Neural crest cell (in vitro differentiated cells): ENCODE measurements around the gene INPP4B. TPM values are rescaled to one million over a fixed set of nuclear protein-coding genes. Genes with fewer than 3 reads are reported as not detected.

Experiments used
- DNase-seq: peaks from one replicate; pipeline ENCODE4 v3.0.0; 2021; ENCODE audit warnings: low read depth, mixed read lengths, low spot score
- H3K27ac Mint-ChIP-seq: one replicate; pipeline ENCODE4 v1.8.0; 2021; ENCODE audit warnings: mild to moderate bottlenecking, mixed read lengths; ENCODE audit not compliant: unreplicated experiment
- H3K27me3 Mint-ChIP-seq: 2 replicates; pipeline ENCODE4 v1.8.0; 2021; ENCODE audit warnings: low read depth, mild to moderate bottlenecking, mixed read lengths
- H3K36me3 Mint-ChIP-seq: 2 replicates; pipeline ENCODE4 v1.8.0; 2021; ENCODE audit warnings: low read depth, mild to moderate bottlenecking, mixed read lengths
- H3K4me1 Mint-ChIP-seq: 2 replicates; pipeline ENCODE4 v1.8.0; 2021; ENCODE audit warnings: mixed read lengths
- H3K4me3 Mint-ChIP-seq: one replicate; pipeline ENCODE4 v1.8.0; 2021; ENCODE audit warnings: mild to moderate bottlenecking, mixed read lengths
- H3K9me3 Mint-ChIP-seq: 2 replicates; pipeline ENCODE4 v1.8.0; 2021; ENCODE audit warnings: mixed read lengths
- total RNA-seq: library from RNA; stranded (reverse); gene quantifications from 2 replicates; pipeline ENCODE4 v1.2.1, GENCODE V29; 2021
- TF ChIP-seq, protein P1 (sequence below): fragments of 200-600 bp; sonication (generic); conservative IDR thresholded peaks from 2 replicates; pipeline ENCODE4 v1.5.0; 2021; ENCODE audit warnings: antibody characterized with exemption, mild to moderate bottlenecking

Gene INPP4B
- total RNA-seq, 1 donor from 2014 or later: 7.3 TPM

GRCh38 chr4:142452161-142452855, 393.8 kb downstream of the INPP4B start:
- H3K9me3 Mint-ChIP-seq: peaks cover 5% of the 10 kb centered on the region

GRCh38 chr4:142449771-142450373, 396.2 kb downstream of the INPP4B start:
- no peaks in the 10 kb centered on the region for H3K9me3 Mint-ChIP-seq
- H3K27me3 Mint-ChIP-seq: no peaks in the 10 kb centered on the region
- no peak for DNase-seq
- no peak overlapping the region for H3K27ac Mint-ChIP-seq
- H3K36me3 Mint-ChIP-seq: no peaks in the 10 kb centered on the region
- peaks cover 19% of the 10 kb centered on the region for H3K4me1 Mint-ChIP-seq
- TF ChIP-seq, protein P1, sequence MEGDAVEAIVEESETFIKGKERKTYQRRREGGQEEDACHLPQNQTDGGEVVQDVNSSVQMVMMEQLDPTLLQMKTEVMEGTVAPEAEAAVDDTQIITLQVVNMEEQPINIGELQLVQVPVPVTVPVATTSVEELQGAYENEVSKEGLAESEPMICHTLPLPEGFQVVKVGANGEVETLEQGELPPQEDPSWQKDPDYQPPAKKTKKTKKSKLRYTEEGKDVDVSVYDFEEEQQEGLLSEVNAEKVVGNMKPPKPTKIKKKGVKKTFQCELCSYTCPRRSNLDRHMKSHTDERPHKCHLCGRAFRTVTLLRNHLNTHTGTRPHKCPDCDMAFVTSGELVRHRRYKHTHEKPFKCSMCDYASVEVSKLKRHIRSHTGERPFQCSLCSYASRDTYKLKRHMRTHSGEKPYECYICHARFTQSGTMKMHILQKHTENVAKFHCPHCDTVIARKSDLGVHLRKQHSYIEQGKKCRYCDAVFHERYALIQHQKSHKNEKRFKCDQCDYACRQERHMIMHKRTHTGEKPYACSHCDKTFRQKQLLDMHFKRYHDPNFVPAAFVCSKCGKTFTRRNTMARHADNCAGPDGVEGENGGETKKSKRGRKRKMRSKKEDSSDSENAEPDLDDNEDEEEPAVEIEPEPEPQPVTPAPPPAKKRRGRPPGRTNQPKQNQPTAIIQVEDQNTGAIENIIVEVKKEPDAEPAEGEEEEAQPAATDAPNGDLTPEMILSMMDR: no peak
- no peak overlapping the region for H3K4me3 Mint-ChIP-seq

More at GRCh38 chr4:142452161-142452855, 393.8 kb downstream of the INPP4B start:
- Mint-ChIP-seq H3K4me1 (peaks cover 12% of the 10 kb centered on the region), H3K27me3 (no peaks in the 10 kb centered on the region), H3K27ac (no peak overlapping the region), H3K36me3 (no peaks in the 10 kb centered on the region), H3K4me3 (no peak overlapping the region)
- no peak for DNase-seq
- TF ChIP-seq, protein P1: no peak

- Mint-ChIP-seq H3K9me3 (no peaks in the 10 kb centered on the region), H3K27ac (no peak overlapping the region), H3K36me3 (no peaks in the 10 kb centered on the region)
Measured at GRCh38 chr4:142447009-142447408, 399.1 kb downstream of the INPP4B start.

DNA sequence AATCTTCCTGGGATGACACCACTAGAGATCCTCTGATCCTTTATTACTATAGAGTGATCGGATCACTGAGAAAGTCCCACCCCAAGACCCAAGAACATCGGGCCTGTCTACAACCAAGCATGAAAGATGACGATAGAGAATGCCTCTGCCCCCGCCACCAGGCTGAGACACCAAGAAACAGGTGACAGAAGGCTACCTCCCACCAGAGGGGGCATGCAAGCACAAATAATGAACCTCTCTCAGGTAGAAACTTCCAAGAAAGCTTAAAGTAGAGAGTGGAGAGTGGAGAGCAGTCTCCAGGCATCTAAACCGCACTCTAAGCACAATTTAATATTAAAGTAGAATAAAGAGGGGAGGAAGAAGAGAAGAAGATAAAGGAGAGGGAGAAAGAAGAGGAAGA, 402.6 kb downstream of the INPP4B start:
- Mint-ChIP-seq H3K36me3 (no peaks in the 10 kb centered on the region), H3K27ac (no peak overlapping the region), H3K9me3 (peaks cover 3% of the 10 kb centered on the region), H3K4me3 (no peak overlapping the region), H3K27me3 (no peaks in the 10 kb centered on the region), H3K4me1 (peaks cover 9% of the 10 kb centered on the region)
- TF ChIP-seq, protein P1: no peak
- DNase-seq: no peak

More at GRCh38 chr4:142447009-142447408, 399.1 kb downstream of the INPP4B start:
- Mint-ChIP-seq H3K4me1 (peaks cover 10% of the 10 kb centered on the region), H3K27me3 (no peaks in the 10 kb centered on the region), H3K4me3 (no peak overlapping the region)
- no peak for DNase-seq
- TF ChIP-seq, protein P1: no peak

DNA sequence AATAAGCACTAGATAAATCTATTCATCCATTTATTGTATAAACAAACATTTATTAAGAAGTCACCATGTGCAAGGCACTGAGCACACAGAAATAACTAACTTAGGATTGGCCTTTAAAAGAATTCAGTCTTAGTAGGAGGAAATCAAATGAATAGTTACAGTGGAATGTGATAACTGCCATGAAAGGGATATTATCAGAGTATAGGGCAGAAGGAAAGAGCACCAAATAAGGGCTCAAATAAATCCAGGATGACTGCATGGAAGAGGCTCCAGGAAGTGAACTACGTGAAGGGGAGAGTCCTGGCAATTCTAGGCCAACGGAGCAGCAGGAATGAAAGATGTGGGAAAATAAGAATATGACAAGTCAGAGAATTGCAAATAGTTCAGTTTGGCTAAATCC, 406.0 kb downstream of the INPP4B start:
- peaks cover 5% of the 10 kb centered on the region for H3K4me1 Mint-ChIP-seq
- H3K9me3 Mint-ChIP-seq: peaks cover 13% of the 10 kb centered on the region
- no peaks in the 10 kb centered on the region for H3K27me3 Mint-ChIP-seq
- no peak overlapping the region for H3K4me3 Mint-ChIP-seq
- peaks cover 2% of the 10 kb centered on the region for H3K36me3 Mint-ChIP-seq
- no peak for DNase-seq
- no peak overlapping the region for H3K27ac Mint-ChIP-seq
- TF ChIP-seq, protein P1: no peak
